ENCODE measurements around the gene HNRNPA0. TPM values are rescaled to one million over a fixed set of nuclear protein-coding genes. Genes with fewer than 3 reads are reported as not detected.

The HNRNPA0 gene
- total and polyA plus RNA-seq, 11 donors: 4.0 to 27.6 (median 14.2) TPM

DNA sequence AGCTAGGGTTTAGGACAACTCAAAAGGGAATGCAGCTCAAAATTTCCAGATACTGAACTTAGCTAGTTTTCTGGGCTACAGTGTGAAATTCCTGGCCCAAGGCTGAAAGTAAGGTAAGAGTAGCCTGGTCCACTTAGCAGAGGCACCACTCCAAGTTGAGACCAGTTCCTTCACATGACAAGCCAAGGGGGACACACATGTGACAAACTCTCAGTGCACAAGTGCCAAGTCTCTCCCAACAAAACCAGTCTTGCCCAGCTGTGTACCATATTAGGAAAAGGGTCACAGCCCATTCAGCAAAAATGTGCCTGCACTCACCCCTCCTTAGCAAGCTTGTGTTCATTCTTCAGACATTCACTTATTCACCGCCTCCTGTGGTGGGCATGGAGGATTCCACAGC is 46.1 kb downstream of the HNRNPA0 start:
- peak in 1 of 5 donors; percentile 14 for DNase-seq
- peaks cover 0 to 9% (median under 1%) of the 10 kb centered on the region in 12 donors for H3K9me3 ChIP-seq
- H3K36me3 ChIP-seq: peaks cover 0 to 30% (median 8%) of the 10 kb centered on the region in 9 donors
- no peaks in the 10 kb centered on the region for H3K27me3 ChIP-seq
- WGBS, 4 donors: 94 to 100% (median 99%) methylated on average over 1 of the region's 1 CpG
- TF ChIP-seq CTCF (IDR thresholded peaks at IDR 0.05) (no peak), POLR2A (IDR thresholded peaks at IDR 0.05) (no peak)
- no peak overlapping the region for H3K4me3 ChIP-seq
- peaks cover 0 to 28% (median 3%) of the 10 kb centered on the region in 12 donors for H3K4me1 ChIP-seq
- no peak overlapping the region for H3K27ac ChIP-seq
- ATAC-seq: peak in 3 of 4 donors; percentile 57 to 80 (median 60)
- intact Hi-C loops (cut with DNase I): no loop called here

DNA sequence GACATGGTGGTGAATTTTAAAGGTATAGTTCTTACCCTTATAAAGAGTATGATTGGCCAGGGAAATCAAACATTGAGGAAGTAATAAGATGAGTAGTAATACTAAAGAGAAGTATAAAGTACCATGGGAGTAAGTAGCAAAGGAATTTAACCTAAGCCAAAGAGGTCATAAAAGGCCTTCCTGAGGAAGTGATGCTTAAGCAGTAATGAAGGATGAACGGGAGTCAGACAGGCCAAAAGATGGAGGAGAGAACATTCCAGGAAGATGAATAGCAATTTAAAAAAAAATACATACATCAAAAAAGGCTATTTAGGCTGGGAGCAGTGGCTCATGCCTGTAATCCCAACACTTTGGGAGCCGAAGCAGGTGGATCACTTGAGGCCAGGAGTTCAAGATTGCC is 47.3 kb downstream of the HNRNPA0 start:
- intact Hi-C loops (cut with DNase I): no loop called here
- Histone ChIP-seq H3K36me3 (peaks cover 0 to 37% (median 8%) of the 10 kb centered on the region in 9 donors), H3K4me3 (no peak overlapping the region), H3K27me3 (no peaks in the 10 kb centered on the region), H3K4me1 (peaks cover 0 to 23% (median 3%) of the 10 kb centered on the region in 12 donors), H3K27ac (no peak overlapping the region), H3K9me3 (no peaks in the 10 kb centered on the region)
- no peak for ATAC-seq
- 66 to 83% (median 78%) methylated on average over 2 of the region's 2 CpGs for WGBS, 4 donors
- TF ChIP-seq CTCF (IDR thresholded peaks at IDR 0.05) (no peak), POLR2A (IDR thresholded peaks at IDR 0.05) (no peak)
- no peak for DNase-seq

DNA sequence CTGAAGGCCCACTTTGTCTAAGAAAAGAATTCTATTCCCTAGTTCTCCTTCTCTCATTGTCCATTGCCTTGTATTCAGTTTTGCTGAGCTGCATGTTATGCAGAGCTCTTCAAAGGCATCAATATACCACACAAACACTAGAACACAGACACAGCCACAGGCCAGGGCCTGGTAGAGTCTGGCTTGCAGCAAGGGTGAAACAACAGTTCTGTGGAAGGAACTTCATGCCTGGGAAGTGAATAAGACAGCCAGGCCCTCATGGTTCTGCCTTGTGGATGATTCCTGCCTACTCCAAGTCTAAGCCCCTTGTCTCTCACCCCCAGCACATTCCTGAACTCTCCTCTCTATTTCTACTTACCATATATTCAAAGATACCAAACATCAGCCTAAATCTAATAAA is 49.1 kb downstream of the HNRNPA0 start:
- TF ChIP-seq POLR2A (IDR thresholded peaks at IDR 0.05) (no peak), CTCF (IDR thresholded peaks at IDR 0.05) (no peak)
- Histone ChIP-seq H3K36me3 (peaks cover 0 to 38% (median 8%) of the 10 kb centered on the region in 9 donors), H3K4me1 (peaks cover 0 to 30% (median 5%) of the 10 kb centered on the region in 12 donors), H3K4me3 (no peak overlapping the region), H3K27me3 (no peaks in the 10 kb centered on the region), H3K27ac (no peak overlapping the region), H3K9me3 (no peaks in the 10 kb centered on the region)
- DNase-seq: no peak
- intact Hi-C loops (cut with DNase I): no loop called here
- ATAC-seq: no peak

DNA sequence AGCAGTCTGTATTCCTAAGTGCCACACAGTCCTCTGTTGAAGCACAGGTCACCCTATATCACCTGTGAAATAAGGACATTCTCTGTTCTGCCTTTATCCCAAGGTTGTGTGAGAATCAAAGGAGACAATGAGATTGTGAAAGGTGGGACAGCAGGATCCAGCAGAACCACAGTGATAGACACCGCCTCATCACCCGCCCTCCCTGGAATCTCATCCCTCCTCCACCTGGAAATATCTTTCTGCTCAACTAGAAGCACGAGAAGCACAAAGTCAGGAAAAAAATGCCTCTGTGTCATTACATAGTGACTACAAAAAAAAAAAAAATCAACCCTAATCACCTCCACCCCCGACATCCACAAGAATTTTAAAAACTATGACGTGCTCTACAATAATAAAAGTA is 50.6 kb downstream of the HNRNPA0 start:
- no peak overlapping the region for H3K27ac ChIP-seq
- H3K27me3 ChIP-seq: no peaks in the 10 kb centered on the region
- no peak overlapping the region for H3K4me3 ChIP-seq
- H3K9me3 ChIP-seq: no peaks in the 10 kb centered on the region
- peaks cover 0 to 32% (median 14%) of the 10 kb centered on the region in 12 donors for H3K4me1 ChIP-seq
- DNase-seq: no peak
- ATAC-seq: no peak
- intact Hi-C loops (cut with DNase I): no loop called here
- no peak for TF ChIP-seq CTCF (IDR thresholded peaks at IDR 0.05)
- TF ChIP-seq POLR2A (IDR thresholded peaks at IDR 0.05): no peak
- H3K36me3 ChIP-seq: peaks cover 0 to 28% (median 8%) of the 10 kb centered on the region in 9 donors
- WGBS, 4 donors: 97 to 98% (median 98%) methylated on average over 5 of the region's 5 CpGs
